Endothelial cell of umbilical vein (primary cell): ENCODE results near the gene SLC16A8. TPM values are rescaled to one million over a fixed set of nuclear protein-coding genes. Genes with fewer than 3 reads are reported as not detected.

Experiments
- BruUV-seq: library from RNA; stranded (reverse); fragments of 400-500 nt; replicated peaks from 2 replicates; lab custom pipeline; 2021; lab: Mats Ljungman, UMichigan
- CTCF ChIA-PET: fragments of 300-600, 350-600 bp; sonication (Branson Sonifier 250); formaldehyde crosslinking; loops from one replicate; lab custom pipeline; 2021; ENCODE audit warnings: antibody characterized with exemption, inconsistent platforms; lab: Charles Lee
- POLR2A ChIA-PET: fragments of 300-600, 350-600 bp; sonication (Branson Sonifier 250); formaldehyde crosslinking; loops from one replicate; lab custom pipeline; 2021; ENCODE audit warnings: antibody characterized with exemption, inconsistent platforms; lab: Charles Lee
- DNase-seq: peaks from one replicate; pipeline ENCODE4 v3.0.0-alpha.2; 2011; ENCODE audit warnings: low read depth, low spot score
- FAIRE-seq: peaks from 2 replicates; lab custom pipeline; 2011; peaks lifted over from hg19 to GRCh38; lab: Jason Lieb, UNC
- H2AFZ ChIP-seq: 2 replicates; pipeline ENCODE4 v1.6.0; 2012; ENCODE audit warnings: low read depth, low read length, control low read depth, inconsistent platforms
- H3K27ac ChIP-seq: 2 replicates; pipeline ENCODE4 v1.5.1; 2011; ENCODE audit warnings: low read depth, mild to moderate bottlenecking, control low read depth, low read length, moderate library complexity; ENCODE audit not compliant: insufficient read depth
- H3K27me3 ChIP-seq, 2 experiments: 2 replicates each; pipeline versions ENCODE4 v1.6.0 to v1.6.1; 2011; ENCODE audit warnings: low read length in 2 of 2, mixed read lengths in 1 of 2; ENCODE audit not compliant: control insufficient read depth in 2 of 2, insufficient read depth in 2 of 2
- H3K36me3 ChIP-seq, 2 experiments: 2 replicates in 1 of 2; 3 replicates in 1 of 2; pipeline ENCODE4 v1.5.1; 2011; ENCODE audit warnings: low read length in 2 of 2, mild to moderate bottlenecking in 1 of 2, moderate library complexity in 1 of 2; ENCODE audit not compliant: control insufficient read depth in 2 of 2, insufficient read depth in 2 of 2; ENCODE audit errors: extremely low read depth in 1 of 2
- H3K4me1 ChIP-seq: 3 replicates; pipeline ENCODE4 v1.5.1; 2011; ENCODE audit warnings: mild to moderate bottlenecking, low read length; ENCODE audit not compliant: control insufficient read depth, insufficient read depth; ENCODE audit errors: extremely low read depth
- H3K4me2 ChIP-seq: 2 replicates; pipeline ENCODE4 v1.6.1; 2011; ENCODE audit warnings: low read length, control low read depth, mixed read lengths; ENCODE audit not compliant: insufficient read depth
- H3K4me3 ChIP-seq, 3 experiments: fragments of 200-600 bp in 1 of 3; sonication (generic), shearing (Covaris generic) in 1 of 3; replicated peaks in 1 of 3; 2 replicates each; pipeline ENCODE4 v1.5.1; 2011 to 2016; ENCODE audit warnings: control low read depth in 3 of 3, low read length in 3 of 3, mild to moderate bottlenecking in 2 of 3, inconsistent platforms in 1 of 3, low read depth in 1 of 3, moderate library complexity in 1 of 3; ENCODE audit not compliant: insufficient read depth in 1 of 3
- H3K79me2 ChIP-seq: 2 replicates; pipeline ENCODE4 v1.6.0; 2012; ENCODE audit warnings: low read length, inconsistent platforms; ENCODE audit not compliant: control insufficient read depth, insufficient read depth
- H3K9ac ChIP-seq: replicated peaks from 2 replicates; pipeline ENCODE3; 2011; ENCODE audit warnings: low read length, control low read depth; ENCODE audit not compliant: insufficient read depth; ENCODE audit errors: extremely low read depth
- H3K9me1 ChIP-seq: replicated peaks from 3 replicates; pipeline ENCODE4 v1.6.0; 2011; ENCODE audit warnings: mild to moderate bottlenecking, low read length; ENCODE audit not compliant: control insufficient read depth, insufficient read depth; ENCODE audit errors: extremely low read depth
- H3K9me3 ChIP-seq: replicated peaks from 2 replicates; pipeline ENCODE4 v1.5.1; 2012; ENCODE audit warnings: low read length, inconsistent platforms; ENCODE audit not compliant: control insufficient read depth, insufficient read depth
- H4K20me1 ChIP-seq: replicated peaks from 2 replicates; pipeline ENCODE3; 2011; ENCODE audit warnings: mild to moderate bottlenecking, low read length; ENCODE audit not compliant: control insufficient read depth, insufficient read depth; ENCODE audit errors: extremely low read depth
- EZH2 ChIP-seq: IDR thresholded peaks from 2 replicates; pipeline ENCODE4 v1.6.1; 2012; ENCODE audit warnings: borderline replicate concordance, low read depth, mild to moderate bottlenecking, moderate library complexity, low read length, inconsistent platforms; ENCODE audit not compliant: severe bottlenecking
- FOS ChIP-seq: IDR thresholded peaks from 2 replicates; pipeline ENCODE4 v1.6.1; 2011; ENCODE audit warnings: mild to moderate bottlenecking, low read length, moderate library complexity, borderline replicate concordance; ENCODE audit not compliant: insufficient read depth
- GATA2 ChIP-seq: IDR thresholded peaks from 2 replicates; pipeline ENCODE4 v1.7.0; 2011; ENCODE audit warnings: low read depth, mild to moderate bottlenecking, moderate library complexity, mixed read lengths, low read length; ENCODE audit not compliant: insufficient read length, insufficient read depth
- JUN ChIP-seq: IDR thresholded peaks from 2 replicates; pipeline ENCODE4 v1.6.1; 2011; ENCODE audit warnings: borderline replicate concordance, low read depth; ENCODE audit not compliant: insufficient read length, insufficient read depth
- MYC ChIP-seq: IDR thresholded peaks from one replicate; pipeline ENCODE4 v1.6.1; 2011; ENCODE audit warnings: mild to moderate bottlenecking, low read depth, low read length
- POLR2A ChIP-seq: IDR thresholded peaks from 2 replicates; pipeline ENCODE4 v1.6.1; 2012; ENCODE audit warnings: low read depth, mild to moderate bottlenecking, control low read depth, low read length
- POLR2AphosphoS5 ChIP-seq: IDR thresholded peaks from 2 replicates; pipeline ENCODE4 v1.6.1; 2012; ENCODE audit warnings: low read depth, mild to moderate bottlenecking, control low read depth, low read length, moderate library complexity; ENCODE audit not compliant: insufficient read depth
- dilution Hi-C: fragments of 300-500 bp; cut with MboI; formaldehyde crosslinking; loops from one replicate; pipeline ENCODE4 v1.15.0; 2019; ENCODE audit warnings: low sequenced_read_pairs; ENCODE audit not compliant: extremely low pct_ligation_motif_present
- intact Hi-C: fragments of 100-400 bp; cut with micrococcal nuclease; formaldehyde crosslinking; loops from one replicate; pipeline ENCODE4 v1.10.0; 2022
- polyA plus RNA-seq, 4 experiments: library from polyadenylated mRNA; depleted of rRNA in 3 of 4; stranded (reverse) in 3 of 4; unstranded in 1 of 4; fragments of >200 nt; gene quantifications; 2 replicates each; pipeline versions ENCODE4 v1.2.1 to v1.2.3, GENCODE V29; 2011 to 2012; ENCODE audit warnings: missing spikeins in 1 of 4
- total RNA-seq: library from RNA; stranded (reverse); gene quantifications from 2 replicates; pipeline ENCODE4 v1.2.3, GENCODE V29; 2021
- TF ChIP-seq, protein P1 (sequence below), 2 donors: IDR thresholded peaks; 1 replicate in 1 of 2; 2 replicates in 1 of 2; pipeline ENCODE4 v1.5.1; 2011; ENCODE audit warnings: low read length in 2 of 2, mild to moderate bottlenecking in 2 of 2, moderate library complexity in 2 of 2, control low read depth in 1 of 2, inconsistent platforms in 1 of 2, low read depth in 1 of 2; ENCODE audit not compliant: insufficient read depth in 1 of 2; ENCODE audit errors: extremely low read depth in 1 of 2
- TF ChIP-seq, protein P2 (sequence below): IDR thresholded peaks from 2 replicates; pipeline ENCODE4 v1.6.1; 2011; ENCODE audit not compliant: insufficient read depth, insufficient read length

The SLC16A8 gene
- total and polyA plus RNA-seq, 2 donors (not counting 3 experiments of a cell fraction or from before 2014, with no cell fraction given) = 0.14 TPM; not detected in 1

DNA sequence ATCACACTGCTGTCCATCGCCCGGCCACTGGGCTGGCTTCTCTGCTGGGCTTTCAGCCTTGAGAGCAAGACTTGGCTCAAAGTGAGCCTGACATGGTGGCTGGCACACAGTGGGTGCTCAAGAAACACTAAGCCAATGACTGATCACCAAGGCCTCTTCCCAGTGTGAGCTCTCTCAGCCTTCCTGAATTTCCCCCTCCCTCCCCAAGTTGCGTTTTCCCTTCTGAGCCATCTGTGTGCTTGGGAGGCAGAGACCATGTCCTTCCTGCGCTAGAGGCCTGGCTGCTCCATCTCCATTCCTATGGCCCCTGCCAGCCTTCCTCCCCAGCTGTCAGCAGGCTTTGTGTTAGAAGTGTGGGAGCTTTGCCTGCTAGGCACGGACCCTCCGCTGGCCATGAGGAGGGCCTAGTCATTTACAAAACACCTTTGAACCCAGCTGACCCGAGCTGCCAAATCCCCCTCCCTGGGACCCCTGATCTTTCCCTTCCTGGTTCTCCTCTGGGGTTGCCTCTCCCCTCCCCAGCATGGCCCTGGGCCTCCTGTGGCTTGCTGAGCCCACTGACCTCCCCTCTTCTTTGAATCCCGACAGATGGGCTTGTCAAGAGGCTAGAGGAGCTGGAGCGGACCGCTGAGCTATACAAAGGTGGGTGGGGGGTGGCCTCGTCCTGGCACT, 13.6 kb downstream of the SLC16A8 start:
- no peak overlapping the region for H3K4me2 ChIP-seq
- DNase-seq = no peak
- POLR2A ChIA-PET = no interaction called here
- dilution Hi-C loops (no loop called here), intact Hi-C loops (no loop called here)
- no peak overlapping the region for H3K27ac ChIP-seq
- no peak for FAIRE-seq
- peaks cover 0 to 14% of the 10 kb centered on the region in 2 experiments for H3K36me3 ChIP-seq
- no peaks in the 10 kb centered on the region for H3K79me2 ChIP-seq
- H3K9me1 ChIP-seq = no peaks in the 10 kb centered on the region
- no peak for TF ChIP-seq JUN
- TF ChIP-seq GATA2 = no peak
- TF ChIP-seq, protein P1, sequence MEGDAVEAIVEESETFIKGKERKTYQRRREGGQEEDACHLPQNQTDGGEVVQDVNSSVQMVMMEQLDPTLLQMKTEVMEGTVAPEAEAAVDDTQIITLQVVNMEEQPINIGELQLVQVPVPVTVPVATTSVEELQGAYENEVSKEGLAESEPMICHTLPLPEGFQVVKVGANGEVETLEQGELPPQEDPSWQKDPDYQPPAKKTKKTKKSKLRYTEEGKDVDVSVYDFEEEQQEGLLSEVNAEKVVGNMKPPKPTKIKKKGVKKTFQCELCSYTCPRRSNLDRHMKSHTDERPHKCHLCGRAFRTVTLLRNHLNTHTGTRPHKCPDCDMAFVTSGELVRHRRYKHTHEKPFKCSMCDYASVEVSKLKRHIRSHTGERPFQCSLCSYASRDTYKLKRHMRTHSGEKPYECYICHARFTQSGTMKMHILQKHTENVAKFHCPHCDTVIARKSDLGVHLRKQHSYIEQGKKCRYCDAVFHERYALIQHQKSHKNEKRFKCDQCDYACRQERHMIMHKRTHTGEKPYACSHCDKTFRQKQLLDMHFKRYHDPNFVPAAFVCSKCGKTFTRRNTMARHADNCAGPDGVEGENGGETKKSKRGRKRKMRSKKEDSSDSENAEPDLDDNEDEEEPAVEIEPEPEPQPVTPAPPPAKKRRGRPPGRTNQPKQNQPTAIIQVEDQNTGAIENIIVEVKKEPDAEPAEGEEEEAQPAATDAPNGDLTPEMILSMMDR (IDR thresholded peaks at IDR 0.05; ENCODE audit: extremely low read depth in 1 of 2, insufficient read depth in 1 of 2, low read depth in 1 of 2, low read length in 2 of 2) = no peak
- TF ChIP-seq MYC = no peak
- no peak for TF ChIP-seq POLR2AphosphoS5
- no peak for TF ChIP-seq EZH2
- no peak for TF ChIP-seq POLR2A
- no peak for TF ChIP-seq FOS
- TF ChIP-seq, protein P2, sequence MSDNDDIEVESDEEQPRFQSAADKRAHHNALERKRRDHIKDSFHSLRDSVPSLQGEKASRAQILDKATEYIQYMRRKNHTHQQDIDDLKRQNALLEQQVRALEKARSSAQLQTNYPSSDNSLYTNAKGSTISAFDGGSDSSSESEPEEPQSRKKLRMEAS = no peak
- H3K4me3 ChIP-seq = no peak overlapping the region
- H3K9ac ChIP-seq = no peak overlapping the region
- H3K4me1 ChIP-seq = no peaks in the 10 kb centered on the region
- H3K27me3 ChIP-seq = no peaks in the 10 kb centered on the region
- H4K20me1 ChIP-seq = no peaks in the 10 kb centered on the region
- H3K9me3 ChIP-seq = no peaks in the 10 kb centered on the region
- H2AFZ ChIP-seq = no peak overlapping the region
- CTCF ChIA-PET = interaction anchor here (1.0 to 1.3 kb wide), 3 partner anchors 33 to 144 kb away, joined by 3 to 5 read pairs (median 3); no protein-coding TSS in a partner anchor
- no TSS peak for BruUV-seq
